Small intestine (tissue), 7 donors: ENCODE results near the gene MFSD12. TPM values are rescaled to one million over a fixed set of nuclear protein-coding genes. Genes with fewer than 3 reads are reported as not detected.
A peak's percentile ranks its signal among the peaks of the same experiment; 100 is the strongest.
"Not testable (repeated sequence)": the region's sequence is repeated elsewhere in the genome, so short reads cannot be mapped to it uniquely, and the experiment has no call there.

ENCODE experiments used
- DNase-seq, 2 donors: peaks; one replicate each; pipeline versions ENCODE4 v3.0.0 to v3.0.0-alpha.2; 2013
- FAIRE-seq: peaks from 2 replicates; lab custom pipeline; 2012; peaks lifted over from hg19 to GRCh38; lab: Jason Lieb, UNC
- H3K27ac ChIP-seq, 3 donors: one replicate each; pipeline ENCODE4 v1.5.1; 2013; ENCODE audit warnings: low read length in 2 of 3, mild to moderate bottlenecking in 2 of 3, control low read depth in 1 of 3, inconsistent platforms in 1 of 3, low read depth in 1 of 3, moderate library complexity in 1 of 3
- H3K27me3 ChIP-seq, 3 donors: one replicate each; pipeline ENCODE4 v1.6.1; 2013; ENCODE audit warnings: low read length in 3 of 3, inconsistent platforms in 1 of 3; ENCODE audit not compliant: control insufficient read depth in 3 of 3, insufficient read depth in 3 of 3
- H3K36me3 ChIP-seq, 3 donors: one replicate each; pipeline ENCODE4 v1.6.1; 2013; ENCODE audit warnings: low read length in 3 of 3, inconsistent platforms in 1 of 3, low read depth in 1 of 3, mild to moderate bottlenecking in 1 of 3, moderate library complexity in 1 of 3; ENCODE audit not compliant: control insufficient read depth in 3 of 3, insufficient read depth in 2 of 3
- H3K4me1 ChIP-seq, 3 donors: one replicate each; pipeline ENCODE4 v1.6.1; 2013; ENCODE audit warnings: low read length in 2 of 3, inconsistent platforms in 1 of 3, low read depth in 1 of 3, mild to moderate bottlenecking in 1 of 3, moderate library complexity in 1 of 3; ENCODE audit not compliant: control insufficient read depth in 3 of 3, insufficient read depth in 2 of 3
- H3K4me3 ChIP-seq, 3 donors: one replicate each; pipeline ENCODE4 v1.5.1; 2013; ENCODE audit warnings: low read length in 3 of 3, control low read depth in 1 of 3, inconsistent platforms in 1 of 3, low read depth in 1 of 3, mild to moderate bottlenecking in 1 of 3, moderate library complexity in 1 of 3
- H3K9me3 ChIP-seq, 2 donors: one replicate each; pipeline ENCODE4 v1.6.1; 2013; ENCODE audit warnings: low read depth in 1 of 2, low read length in 1 of 2; ENCODE audit not compliant: control insufficient read depth in 2 of 2, insufficient read depth in 1 of 2
- WGBS, 3 donors: extraction: QIAGEN DNeasy Blood & Tissue Kit; methylation state at CpG; one replicate each; pipeline ENCODE4 v1.1.7; 2013; 5-methylcytosine and 5-hydroxymethylcytosine counted together
- polyA plus RNA-seq, 4 donors: library from polyadenylated mRNA; stranded (reverse) in 3 of 4; unstranded in 1 of 4; fragments of 200-250 nt in 3 of 4; fragments of 120-200 nt in 1 of 4; gene quantifications; one replicate each; pipeline versions ENCODE4 v1.2.1 to v1.2.3, GENCODE V29; 2013
- donor health status: healthy with polysubstance abuse.
- donor health status: control.
- donor health status: control.
- donor health status: Bipolar disorder and iron deficiency.
- donor health status: healthy.

Gene MFSD12
- polyA plus RNA-seq, 4 donors, result 10.3 to 52.4 (median 22.0) TPM

- H3K27me3 ChIP-seq, result peaks cover 0 to 29% (median 0%) of the 10 kb centered on the region in 3 donors
- not testable (repeated sequence) for H3K4me1 ChIP-seq, H3K36me3 ChIP-seq, H3K4me3 ChIP-seq, FAIRE-seq, H3K9me3 ChIP-seq, DNase-seq, H3K27ac ChIP-seq
- WGBS, 3 donors, result 72 to 83% (median 82%) methylated on average over 4 of the region's 4 CpGs
These were observed 24.4 kb upstream of the MFSD12 start for GRCh38 chr19:3581792-3582191.

- FAIRE-seq, result no peak
- peaks cover 0 to 16% (median 0%) of the 10 kb centered on the region in 3 donors for H3K27me3 ChIP-seq
- WGBS, 3 donors, result 55 to 57% (median 57%) methylated on average over 11 of the region's 11 CpGs
- H3K4me1 ChIP-seq, result peaks cover 0 to 10% (median 4%) of the 10 kb centered on the region in 3 donors
- no peak for DNase-seq
- peak overlapping the region in 1 of 3 donors; percentile 76 for H3K27ac ChIP-seq
- no peaks in the 10 kb centered on the region for H3K9me3 ChIP-seq
- H3K4me3 ChIP-seq, result no peak overlapping the region
- H3K36me3 ChIP-seq, result peaks cover 0 to 18% (median 0%) of the 10 kb centered on the region in 3 donors
These were observed 23.0 kb upstream of the MFSD12 start for GRCh38 chr19:3580156-3580934.

GRCh38 chr19:3578390-3578789, 21.0 kb upstream of the MFSD12 start:
- Histone ChIP-seq H3K27me3 (peaks cover 0 to 4% (median 0%) of the 10 kb centered on the region in 3 donors), H3K27ac (no peak overlapping the region), H3K36me3 (peaks cover 0 to 29% (median 0%) of the 10 kb centered on the region in 3 donors), H3K4me3 (no peak overlapping the region), H3K4me1 (peaks cover 0 to 17% (median 4%) of the 10 kb centered on the region in 3 donors), H3K9me3 (peaks cover 0 to 4% of the 10 kb centered on the region in 2 donors)
- FAIRE-seq, result no peak
- 39 to 69% (median 48%) methylated on average over 15 to 17 of the region's 17 CpGs for WGBS, 3 donors
- DNase-seq, result no peak

GRCh38 chr19:3577723-3578344, 20.4 kb upstream of the MFSD12 start:
- H3K36me3 ChIP-seq, result peaks cover 0 to 29% (median 0%) of the 10 kb centered on the region in 3 donors
- peak in 1 of 2 donors; percentile 73 for DNase-seq
- H3K9me3 ChIP-seq, result peaks cover 0 to 4% of the 10 kb centered on the region in 2 donors
- peaks cover 0 to 17% (median 4%) of the 10 kb centered on the region in 3 donors for H3K4me1 ChIP-seq
- FAIRE-seq, result no peak
- no peaks in the 10 kb centered on the region for H3K27me3 ChIP-seq
- WGBS, 3 donors, result 31 to 68% (median 57%) methylated on average over 42 to 60 of the region's 60 CpGs
- no peak overlapping the region for H3K4me3 ChIP-seq
- H3K27ac ChIP-seq, result no peak overlapping the region

DNA sequence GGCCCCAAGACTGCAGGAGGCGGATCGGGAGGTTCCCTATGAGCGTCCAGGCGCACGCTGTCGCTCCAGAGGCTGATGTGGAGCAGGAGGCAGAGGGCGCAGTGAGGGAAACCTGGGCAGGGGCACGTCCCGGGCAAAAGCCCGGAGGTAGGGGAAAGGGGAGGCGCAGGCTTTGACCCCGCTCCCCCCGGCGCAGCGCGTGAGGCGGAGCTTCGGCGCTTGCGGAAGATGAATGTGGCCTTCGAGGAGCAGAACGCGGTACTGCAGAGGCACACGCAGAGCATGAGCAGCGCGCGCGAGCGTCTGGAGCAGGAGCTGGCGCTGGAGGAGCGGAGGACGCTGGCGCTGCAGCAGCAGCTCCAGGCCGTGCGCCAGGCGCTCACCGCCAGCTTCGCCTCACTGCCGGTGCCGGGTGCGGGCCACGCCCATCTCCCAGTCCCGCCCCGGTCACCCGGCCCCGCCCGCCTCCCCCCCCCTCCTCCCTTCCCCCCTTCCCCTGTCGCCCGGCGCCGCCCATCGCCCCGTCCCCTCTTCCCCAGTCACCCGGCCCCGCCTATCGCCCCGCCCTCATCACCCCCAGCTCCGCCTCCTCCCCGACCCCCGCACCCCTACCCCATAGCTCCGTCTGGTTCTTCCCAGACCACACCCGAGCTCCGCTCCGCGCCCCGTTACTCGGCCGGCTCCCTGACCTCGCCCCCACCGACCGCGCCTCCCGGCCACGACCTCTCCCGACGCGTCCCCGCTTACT, 19.5 kb upstream of the MFSD12 start:
- 35 to 45% (median 41%) methylated on average over 48 to 73 of the region's 78 CpGs for WGBS, 3 donors
- peak overlapping the region in 2 of 3 donors; percentile 4 to 26 for H3K4me3 ChIP-seq

GRCh38 chr19:3575949-3576673, 18.7 kb upstream of the MFSD12 start:
- Histone ChIP-seq H3K27me3 (no peaks in the 10 kb centered on the region), H3K4me3 (peak overlapping the region in 2 of 3 donors; percentile 4 to 26), H3K9me3 (peaks cover 0 to 4% of the 10 kb centered on the region in 2 donors), H3K27ac (peak overlapping the region in 1 of 3 donors; percentile 6), H3K4me1 (peaks cover 0 to 27% (median 4%) of the 10 kb centered on the region in 3 donors), H3K36me3 (peaks cover 0 to 29% (median 0%) of the 10 kb centered on the region in 3 donors)
- FAIRE-seq (no peak), DNase-seq (no peak)
- WGBS, 3 donors, result 68 to 78% (median 70%) methylated on average over 27 to 29 of the region's 29 CpGs

More for the DNA sequence above, 19.5 kb upstream of the MFSD12 start:
- no peaks in the 10 kb centered on the region for H3K27me3 ChIP-seq
- peaks cover 0 to 23% (median 4%) of the 10 kb centered on the region in 3 donors for H3K4me1 ChIP-seq
- peak overlapping the region in 1 of 3 donors; percentile 6 for H3K27ac ChIP-seq
- H3K36me3 ChIP-seq, result peaks cover 0 to 29% (median 0%) of the 10 kb centered on the region in 3 donors
- DNase-seq, result peak in 1 of 2 donors; percentile 57
- FAIRE-seq, result no peak
- H3K9me3 ChIP-seq, result peaks cover 0 to 4% of the 10 kb centered on the region in 2 donors

- Histone ChIP-seq H3K27me3 (no peaks in the 10 kb centered on the region), H3K4me3 (no peak overlapping the region), H3K4me1 (peaks cover 0 to 27% (median 4%) of the 10 kb centered on the region in 3 donors), H3K36me3 (peaks cover 0 to 29% (median 0%) of the 10 kb centered on the region in 3 donors), H3K27ac (no peak overlapping the region), H3K9me3 (peaks cover 0 to 4% of the 10 kb centered on the region in 2 donors)
- no peak for FAIRE-seq
- DNase-seq, result no peak
- 90% methylated on average over 19 of the region's 19 CpGs for WGBS, 3 donors
These were observed 17.9 kb upstream of the MFSD12 start for GRCh38 chr19:3575260-3575741.
